HG03103 (cell line): ENCODE measurements around the gene FAM98A.

Source experiments
- ATAC-seq: cut with Tn5 transposase; IDR thresholded peaks from one replicate; pipeline ENCODE4 v1.9.1; 2021; ENCODE audit warnings: low read depth; ENCODE audit not compliant: unreplicated experiment

Gene FAM98A

GRCh38 chr2:33598561-33599174 is 431 bp downstream of the FAM98A start:
- peak; percentile 48 for ATAC-seq

GRCh38 chr2:33597026-33597425 is 2.1 kb downstream of the FAM98A start:
- ATAC-seq = no peak

GRCh38 chr2:33595385-33595784 is 3.7 kb downstream of the FAM98A start:
- no peak for ATAC-seq

GRCh38 chr2:33589444-33589843 is 9.7 kb downstream of the FAM98A start:
- ATAC-seq = no peak

- no peak for ATAC-seq
Measured at GRCh38 chr2:33588232-33588631, 10.9 kb downstream of the FAM98A start.

GRCh38 chr2:33586766-33587165 is 12.3 kb downstream of the FAM98A start:
- no peak for ATAC-seq

GRCh38 chr2:33583194-33583938 is 15.7 kb downstream of the FAM98A start:
- ATAC-seq = no peak

GRCh38 chr2:33581872-33582271 is 17.2 kb downstream of the FAM98A start:
- no peak for ATAC-seq

- no peak for ATAC-seq
Measured at GRCh38 chr2:33579227-33579626, 19.9 kb downstream of the FAM98A start.

GRCh38 chr2:33577668-33578067 is 21.4 kb downstream of the FAM98A start:
- no peak for ATAC-seq

GRCh38 chr2:33577084-33577483 is 22.0 kb downstream of the FAM98A start:
- no peak for ATAC-seq

GRCh38 chr2:33573657-33574056 is 25.4 kb downstream of the FAM98A start:
- ATAC-seq = no peak

GRCh38 chr2:33570681-33571080 is 28.4 kb downstream of the FAM98A start:
- ATAC-seq = no peak

GRCh38 chr2:33561872-33562271 is 37.2 kb downstream of the FAM98A start:
- no peak for ATAC-seq

GRCh38 chr2:33560017-33560416 is 39.1 kb downstream of the FAM98A start:
- ATAC-seq = no peak

GRCh38 chr2:33559328-33559727 is 39.8 kb downstream of the FAM98A start:
- ATAC-seq = no peak

- no peak for ATAC-seq
Measured at GRCh38 chr2:33555681-33556080, 43.4 kb downstream of the FAM98A start.

GRCh38 chr2:33552758-33553461 is 46.2 kb downstream of the FAM98A start:
- ATAC-seq = no peak

- no peak for ATAC-seq
Measured at GRCh38 chr2:33550206-33550605, 48.9 kb downstream of the FAM98A start.

GRCh38 chr2:33541243-33541642 is 57.9 kb downstream of the FAM98A start:
- no peak for ATAC-seq

- ATAC-seq = no peak
Measured at GRCh38 chr2:33535421-33535820, 63.7 kb downstream of the FAM98A start.
